GM18873 (cell line): ENCODE results near the gene ARFIP1.
"Not testable (repeated sequence)": the region's sequence is repeated elsewhere in the genome, so short reads cannot be mapped to it uniquely, and the experiment has no call there.

ENCODE experiments used
- ATAC-seq: cut with Tn5 transposase; IDR thresholded peaks from one replicate; pipeline ENCODE4 v1.9.1; 2021; ENCODE audit warnings: mild to moderate bottlenecking, moderate library complexity, moderate number of reproducible peaks; ENCODE audit not compliant: unreplicated experiment, low FRiP score

The ARFIP1 gene

GRCh38 chr4:152779513-152780266, at the start of gene ARFIP1, which contains the start of gene TIGD4:
Gene ARFIP1 (plus strand): TSS chr4:152779954. CDS start chr4:152829634, 49,680 bp downstream.
Gene TIGD4 (minus strand): TSS chr4:152779730. CDS start chr4:152771004, 8,726 bp downstream.
- ATAC-seq, result peak; percentile 94

- ATAC-seq, result no peak
Measured at GRCh38 chr4:152731997-152732396, 47.8 kb upstream of the ARFIP1 start.

- ATAC-seq, result no peak
Measured at GRCh38 chr4:152734015-152734698, 45.6 kb upstream of the ARFIP1 start.

- ATAC-seq, result no peak
Measured at GRCh38 chr4:152734699-152735050, 45.1 kb upstream of the ARFIP1 start.

- no peak for ATAC-seq
Measured at GRCh38 chr4:152735396-152735859, 44.3 kb upstream of the ARFIP1 start.

GRCh38 chr4:152735906-152736305, 43.8 kb upstream of the ARFIP1 start:
- no peak for ATAC-seq

GRCh38 chr4:152738827-152739226, 40.9 kb upstream of the ARFIP1 start:
- ATAC-seq, result no peak

GRCh38 chr4:152747444-152747843, 32.3 kb upstream of the ARFIP1 start:
- no peak for ATAC-seq

- ATAC-seq, result no peak
Measured at GRCh38 chr4:152748619-152749018, 31.1 kb upstream of the ARFIP1 start.

- ATAC-seq, result no peak
Measured at GRCh38 chr4:152763796-152764195, 16.0 kb upstream of the ARFIP1 start.

- ATAC-seq, result not testable (repeated sequence)
Measured at GRCh38 chr4:152765069-152765737, 14.6 kb upstream of the ARFIP1 start.

GRCh38 chr4:152771741-152772533, 7.8 kb upstream of the ARFIP1 start:
- peak; percentile 72 for ATAC-seq

GRCh38 chr4:152773339-152773738, 6.4 kb upstream of the ARFIP1 start:
- ATAC-seq, result no peak

GRCh38 chr4:152773953-152774352, 5.8 kb upstream of the ARFIP1 start:
- no peak for ATAC-seq

- ATAC-seq, result no peak
Measured at GRCh38 chr4:152776352-152776751, 3.4 kb upstream of the ARFIP1 start.

GRCh38 chr4:152777488-152777887, 2.3 kb upstream of the ARFIP1 start:
- ATAC-seq, result no peak

- ATAC-seq, result no peak
Measured at GRCh38 chr4:152778656-152779512, 870 bp upstream of the ARFIP1 start.

GRCh38 chr4:152780267-152780778, 569 bp downstream of the ARFIP1 start:
- ATAC-seq, result no peak
